Glutamatergic neuron (in vitro differentiated cells): ENCODE results near the gene GNB2. TPM values are rescaled to one million over a fixed set of nuclear protein-coding genes. Genes with fewer than 3 reads are reported as not detected.
A peak's percentile ranks its signal among the peaks of the same experiment; 100 is the strongest.

Experiments used
- DNase-seq: peaks from one replicate; pipeline ENCODE4 v3.0.0; 2022
- H3K27ac Mint-ChIP-seq: one replicate; pipeline ENCODE4 v1.8.0; 2020; ENCODE audit warnings: mild to moderate bottlenecking, mixed read lengths, inconsistent platforms; ENCODE audit not compliant: unreplicated experiment
- H3K27me3 Mint-ChIP-seq: one replicate; pipeline ENCODE4 v1.8.0; 2020; ENCODE audit warnings: mild to moderate bottlenecking, moderate library complexity, mixed read lengths, inconsistent platforms; ENCODE audit not compliant: unreplicated experiment
- H3K36me3 Mint-ChIP-seq: one replicate; pipeline ENCODE4 v1.8.0; 2020; ENCODE audit warnings: mild to moderate bottlenecking, mixed read lengths, inconsistent platforms; ENCODE audit not compliant: unreplicated experiment
- H3K4me1 Mint-ChIP-seq: one replicate; pipeline ENCODE4 v1.8.0; 2020; ENCODE audit warnings: mild to moderate bottlenecking, low read depth, mixed read lengths, inconsistent platforms; ENCODE audit not compliant: unreplicated experiment
- H3K4me3 Mint-ChIP-seq: one replicate; pipeline ENCODE4 v1.8.0; 2020; ENCODE audit warnings: mild to moderate bottlenecking, mixed read lengths, inconsistent platforms; ENCODE audit not compliant: unreplicated experiment
- H3K9me3 Mint-ChIP-seq: one replicate; pipeline ENCODE4 v1.8.0; 2020; ENCODE audit warnings: mild to moderate bottlenecking, moderate library complexity, mixed read lengths, inconsistent platforms; ENCODE audit not compliant: unreplicated experiment
- total RNA-seq: library from RNA; stranded (reverse); fragmentation: NEBNext Ultra II Directional; extraction: Animal tissue kit (Norgen Biotek cat#: 25700); gene quantifications from one replicate; pipeline ENCODE4 v1.2.1, GENCODE V29; 2021; ENCODE audit not compliant: unreplicated experiment
- TF ChIP-seq, protein P1 (sequence below): fragments of 200-600 bp; sonication (generic); IDR thresholded peaks from one replicate; pipeline ENCODE4 v1.5.0; 2021; ENCODE audit not compliant: partially characterized antibody, unreplicated experiment

Gene GNB2
- total RNA-seq, 1 donor from 2014 or later, result 275 TPM

GRCh38 chr7:100627238-100627549 lies 46.3 kb upstream of the GNB2 start:
- peaks cover 15% of the 10 kb centered on the region for H3K27me3 Mint-ChIP-seq
- no peak for DNase-seq
- peaks cover 5% of the 10 kb centered on the region for H3K9me3 Mint-ChIP-seq
- TF ChIP-seq, protein P1, sequence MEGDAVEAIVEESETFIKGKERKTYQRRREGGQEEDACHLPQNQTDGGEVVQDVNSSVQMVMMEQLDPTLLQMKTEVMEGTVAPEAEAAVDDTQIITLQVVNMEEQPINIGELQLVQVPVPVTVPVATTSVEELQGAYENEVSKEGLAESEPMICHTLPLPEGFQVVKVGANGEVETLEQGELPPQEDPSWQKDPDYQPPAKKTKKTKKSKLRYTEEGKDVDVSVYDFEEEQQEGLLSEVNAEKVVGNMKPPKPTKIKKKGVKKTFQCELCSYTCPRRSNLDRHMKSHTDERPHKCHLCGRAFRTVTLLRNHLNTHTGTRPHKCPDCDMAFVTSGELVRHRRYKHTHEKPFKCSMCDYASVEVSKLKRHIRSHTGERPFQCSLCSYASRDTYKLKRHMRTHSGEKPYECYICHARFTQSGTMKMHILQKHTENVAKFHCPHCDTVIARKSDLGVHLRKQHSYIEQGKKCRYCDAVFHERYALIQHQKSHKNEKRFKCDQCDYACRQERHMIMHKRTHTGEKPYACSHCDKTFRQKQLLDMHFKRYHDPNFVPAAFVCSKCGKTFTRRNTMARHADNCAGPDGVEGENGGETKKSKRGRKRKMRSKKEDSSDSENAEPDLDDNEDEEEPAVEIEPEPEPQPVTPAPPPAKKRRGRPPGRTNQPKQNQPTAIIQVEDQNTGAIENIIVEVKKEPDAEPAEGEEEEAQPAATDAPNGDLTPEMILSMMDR, result no peak
- H3K4me3 Mint-ChIP-seq, result peak overlapping the region; percentile 20
- no peak overlapping the region for H3K27ac Mint-ChIP-seq
- H3K36me3 Mint-ChIP-seq, result no peaks in the 10 kb centered on the region
- no peaks in the 10 kb centered on the region for H3K4me1 Mint-ChIP-seq

DNA sequence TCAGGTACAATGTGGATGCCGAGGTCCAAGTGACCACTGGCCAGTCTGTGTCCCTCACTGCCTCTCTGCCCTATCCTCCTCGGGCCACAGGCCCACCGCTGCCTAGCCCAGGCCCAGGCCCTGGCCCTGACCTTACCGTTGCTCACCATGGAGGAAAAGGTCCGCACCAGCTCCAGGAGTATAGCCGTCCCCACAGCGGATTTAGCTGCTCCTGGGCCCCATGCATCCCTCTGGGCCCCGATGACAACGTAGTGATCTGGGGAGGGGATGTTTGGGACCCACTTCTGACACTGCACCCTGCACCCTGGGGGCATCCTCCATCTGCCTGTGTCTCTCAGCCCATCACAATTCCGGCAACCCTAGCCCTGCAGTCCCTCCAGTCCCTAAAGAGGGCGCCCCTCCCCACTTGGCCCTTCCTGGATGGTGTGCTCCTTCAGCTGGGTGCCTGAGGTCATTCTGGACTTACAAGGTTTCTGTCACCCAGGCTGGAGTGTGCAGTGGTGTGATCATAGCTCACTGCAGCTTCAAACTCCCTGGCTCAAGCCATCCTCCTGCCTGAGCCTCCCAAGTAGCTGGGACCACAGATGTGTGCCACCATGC lies 44.3 kb upstream of the GNB2 start:
- Mint-ChIP-seq H3K9me3 (peaks cover 5% of the 10 kb centered on the region), H3K4me3 (no peak overlapping the region), H3K36me3 (no peaks in the 10 kb centered on the region), H3K27ac (no peak overlapping the region), H3K27me3 (peaks cover 22% of the 10 kb centered on the region), H3K4me1 (no peaks in the 10 kb centered on the region)
- TF ChIP-seq, protein P1, result peak; percentile 33
- peak; percentile 76 for DNase-seq

DNA sequence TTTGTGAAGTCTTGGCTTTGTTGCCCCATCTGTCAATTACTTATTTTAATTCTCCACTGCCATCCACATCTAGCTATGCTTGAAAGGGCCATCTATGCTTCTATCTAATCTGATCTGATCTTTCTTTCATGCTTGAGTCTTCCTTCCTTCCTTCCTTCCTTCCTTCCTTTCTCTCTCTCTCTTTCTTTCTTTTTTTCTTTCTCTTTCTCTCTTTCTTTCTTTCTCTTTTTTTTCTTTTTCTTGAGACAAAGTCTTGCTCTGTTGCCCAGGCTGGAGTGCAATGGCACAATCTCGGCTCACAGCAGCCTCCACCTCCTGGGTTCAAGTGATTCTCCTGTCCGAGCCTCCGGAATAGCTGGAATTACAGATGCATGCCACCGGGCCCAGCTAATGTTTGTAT lies 43.5 kb upstream of the GNB2 start:
- Mint-ChIP-seq H3K9me3 (peaks cover 5% of the 10 kb centered on the region), H3K4me3 (no peak overlapping the region), H3K27me3 (peaks cover 26% of the 10 kb centered on the region), H3K27ac (no peak overlapping the region), H3K36me3 (no peaks in the 10 kb centered on the region), H3K4me1 (no peaks in the 10 kb centered on the region)
- TF ChIP-seq, protein P1, result no peak
- DNase-seq, result no peak

GRCh38 chr7:100632951-100633717 lies 40.4 kb upstream of the GNB2 start:
- Mint-ChIP-seq H3K9me3 (peaks cover 2% of the 10 kb centered on the region), H3K27me3 (peaks cover 20% of the 10 kb centered on the region), H3K4me3 (peak overlapping the region; percentile 86), H3K36me3 (no peaks in the 10 kb centered on the region), H3K27ac (no peak overlapping the region), H3K4me1 (no peaks in the 10 kb centered on the region)
- DNase-seq, result peak; percentile 57
- TF ChIP-seq, protein P1, result peak; percentile 17

- Mint-ChIP-seq H3K27ac (no peak overlapping the region), H3K27me3 (peaks cover 6% of the 10 kb centered on the region), H3K4me3 (no peak overlapping the region), H3K9me3 (peaks cover under 1% of the 10 kb centered on the region), H3K4me1 (peaks cover 3% of the 10 kb centered on the region), H3K36me3 (no peaks in the 10 kb centered on the region)
- TF ChIP-seq, protein P1, result no peak
- DNase-seq, result no peak
Measured at GRCh38 chr7:100639995-100640516, 33.5 kb upstream of the GNB2 start.
